Type B pancreatic cell (in vitro differentiated cells): Measurements from ENCODE around the gene TTC24. TPM values are rescaled to one million over a fixed set of nuclear protein-coding genes. Genes with fewer than 3 reads are reported as not detected.

Source experiments
- DNase-seq: peaks from one replicate; pipeline ENCODE4 v3.0.0; 2021; ENCODE audit warnings: mixed read lengths; ENCODE audit not compliant: unreplicated experiment; ENCODE audit errors: extremely low spot score
- H3K27ac Mint-ChIP-seq: 2 replicates; pipeline ENCODE4 v1.8.0; 2021; ENCODE audit warnings: mild to moderate bottlenecking, mixed read lengths
- H3K27me3 Mint-ChIP-seq: 2 replicates; pipeline ENCODE4 v1.8.0; 2021; ENCODE audit warnings: mixed read lengths
- H3K36me3 Mint-ChIP-seq: 2 replicates; pipeline ENCODE4 v1.8.0; 2021; ENCODE audit warnings: mixed read lengths
- H3K4me1 Mint-ChIP-seq: one replicate; pipeline ENCODE4 v1.8.0; 2021; ENCODE audit warnings: mixed read lengths; ENCODE audit not compliant: unreplicated experiment
- H3K4me3 Mint-ChIP-seq: 2 replicates; pipeline ENCODE4 v1.8.0; 2021; ENCODE audit warnings: mild to moderate bottlenecking, mixed read lengths
- H3K9me3 Mint-ChIP-seq: 2 replicates; pipeline ENCODE4 v1.8.0; 2021; ENCODE audit warnings: mixed read lengths
- CTCF ChIP-seq: fragments of 200-600 bp; sonication (generic); conservative IDR thresholded peaks from 2 replicates; pipeline ENCODE4 v1.5.0; 2021; ENCODE audit warnings: antibody characterized with exemption, mild to moderate bottlenecking
- total RNA-seq: library from RNA; stranded (reverse); gene quantifications from 2 replicates; pipeline ENCODE4 v1.2.1, GENCODE V29; 2021; ENCODE audit warnings: low replicate concordance

The TTC24 gene
- total RNA-seq, 1 donor from 2014 or later: not detected

GRCh38 chr1:156615946-156616345 is 36.4 kb downstream of the TTC24 start:
- Mint-ChIP-seq H3K4me3 (no peak overlapping the region), H3K27me3 (peaks cover 67% of the 10 kb centered on the region)
- no peak for DNase-seq

GRCh38 chr1:156616463-156616862 is 36.9 kb downstream of the TTC24 start:
- Mint-ChIP-seq H3K9me3 (no peaks in the 10 kb centered on the region), H3K27ac (no peak overlapping the region), H3K4me1 (peaks cover 18% of the 10 kb centered on the region), H3K4me3 (no peak overlapping the region), H3K36me3 (no peaks in the 10 kb centered on the region), H3K27me3 (peaks cover 71% of the 10 kb centered on the region)
- no peak for DNase-seq
- no peak for TF ChIP-seq CTCF

More at GRCh38 chr1:156615946-156616345, 36.4 kb downstream of the TTC24 start:
- H3K27ac Mint-ChIP-seq: no peak overlapping the region
- no peak for TF ChIP-seq CTCF
- H3K9me3 Mint-ChIP-seq: no peaks in the 10 kb centered on the region
- peaks cover 18% of the 10 kb centered on the region for H3K4me1 Mint-ChIP-seq
- no peaks in the 10 kb centered on the region for H3K36me3 Mint-ChIP-seq

GRCh38 chr1:156618853-156619581 is 39.5 kb downstream of the TTC24 start, which contains the start of gene HAPLN2:
Gene HAPLN2 (plus strand): TSS chr1:156619415. CDS start chr1:156623491, 4,076 bp downstream.
- Mint-ChIP-seq H3K27me3 (peaks cover 77% of the 10 kb centered on the region), H3K4me1 (peaks cover 18% of the 10 kb centered on the region), H3K9me3 (no peaks in the 10 kb centered on the region), H3K36me3 (no peaks in the 10 kb centered on the region), H3K4me3 (no peak within 1 kb of the TSS), H3K27ac (no peak within 1 kb of the TSS)
- TF ChIP-seq CTCF: peak; percentile 62
- DNase-seq: no peak

GRCh38 chr1:156619582-156619955 is 40.0 kb downstream of the TTC24 start:
- Mint-ChIP-seq H3K36me3 (no peaks in the 10 kb centered on the region), H3K4me1 (peaks cover 18% of the 10 kb centered on the region), H3K27me3 (peaks cover 78% of the 10 kb centered on the region), H3K4me3 (no peak overlapping the region), H3K9me3 (no peaks in the 10 kb centered on the region), H3K27ac (no peak overlapping the region)
- no peak for DNase-seq
- no peak for TF ChIP-seq CTCF

GRCh38 chr1:156622581-156623297 is 43.2 kb downstream of the TTC24 start:
- no peaks in the 10 kb centered on the region for H3K36me3 Mint-ChIP-seq

More at GRCh38 chr1:156622581-156623297, 43.2 kb downstream of the TTC24 start:
- Mint-ChIP-seq H3K9me3 (no peaks in the 10 kb centered on the region), H3K27ac (no peak overlapping the region), H3K4me1 (peaks cover 17% of the 10 kb centered on the region), H3K4me3 (peak overlapping the region; percentile 59), H3K27me3 (peaks cover 79% of the 10 kb centered on the region)
- no peak for DNase-seq
- TF ChIP-seq CTCF: no peak
